Measurements from ENCODE around the gene RRN3.
"Not testable (repeated sequence)": the region's sequence is repeated elsewhere in the genome, so short reads cannot be mapped to it uniquely, and the experiment has no call there.

DNA sequence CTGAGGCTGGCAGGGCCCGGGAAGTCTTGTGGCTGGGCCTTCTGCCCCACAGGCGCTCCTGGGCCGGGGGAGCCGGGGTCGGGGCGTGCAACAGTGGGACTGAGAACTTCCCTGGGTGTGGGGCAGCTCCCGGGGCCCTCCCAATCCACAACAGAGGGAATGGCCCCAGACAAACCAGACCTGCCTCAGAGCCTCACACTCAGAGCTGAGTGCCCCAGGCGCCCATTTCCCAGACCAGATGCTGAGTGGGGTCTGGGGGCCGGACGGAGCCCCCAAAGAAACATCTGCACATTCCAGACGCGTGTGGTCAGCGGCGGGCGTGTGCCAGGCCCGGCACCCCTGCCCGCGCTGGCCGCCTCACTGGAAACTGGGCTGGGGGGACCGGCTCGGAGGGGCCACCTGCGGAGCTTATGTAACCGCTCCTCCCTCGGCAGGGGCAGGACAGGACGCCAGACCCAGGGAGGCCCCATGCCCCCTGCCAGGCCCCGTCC lies 49.6 kb upstream of the RRN3 start:
- not testable (repeated sequence) for TF ChIP-seq CTCF, POLR2A (IDR thresholded peaks at IDR 0.05)
